Fibroblast of villous mesenchyme (primary cell): ENCODE results near the gene ALS2CL. TPM values are rescaled to one million over a fixed set of nuclear protein-coding genes. Genes with fewer than 3 reads are reported as not detected.

Experiments used
- DNase-seq: peaks from one replicate; pipeline ENCODE4 v3.0.0-alpha.2; 2010; ENCODE audit warnings: low read depth
- H3K4me3 ChIP-seq: 2 replicates; pipeline ENCODE4 v1.5.1; 2011; ENCODE audit warnings: low read depth, mild to moderate bottlenecking, low read length
- CTCF ChIP-seq: IDR thresholded peaks from 2 replicates; pipeline ENCODE4 v1.5.1; 2012; ENCODE audit warnings: low read depth, mild to moderate bottlenecking, low read length; ENCODE audit not compliant: insufficient read depth
- total RNA-seq: library from RNA; depleted of rRNA; stranded (reverse); fragments of >200 nt; gene quantifications from 2 replicates; pipeline ENCODE4 v1.2.3, GENCODE V29; 2012

The ALS2CL gene
- total RNA-seq, 1 donor = 6.0 TPM

GRCh38 chr3:46702246-46703012 lies 8.9 kb upstream of the ALS2CL start:
- no peak for DNase-seq
- no peak for TF ChIP-seq CTCF
- no peak overlapping the region for H3K4me3 ChIP-seq

DNA sequence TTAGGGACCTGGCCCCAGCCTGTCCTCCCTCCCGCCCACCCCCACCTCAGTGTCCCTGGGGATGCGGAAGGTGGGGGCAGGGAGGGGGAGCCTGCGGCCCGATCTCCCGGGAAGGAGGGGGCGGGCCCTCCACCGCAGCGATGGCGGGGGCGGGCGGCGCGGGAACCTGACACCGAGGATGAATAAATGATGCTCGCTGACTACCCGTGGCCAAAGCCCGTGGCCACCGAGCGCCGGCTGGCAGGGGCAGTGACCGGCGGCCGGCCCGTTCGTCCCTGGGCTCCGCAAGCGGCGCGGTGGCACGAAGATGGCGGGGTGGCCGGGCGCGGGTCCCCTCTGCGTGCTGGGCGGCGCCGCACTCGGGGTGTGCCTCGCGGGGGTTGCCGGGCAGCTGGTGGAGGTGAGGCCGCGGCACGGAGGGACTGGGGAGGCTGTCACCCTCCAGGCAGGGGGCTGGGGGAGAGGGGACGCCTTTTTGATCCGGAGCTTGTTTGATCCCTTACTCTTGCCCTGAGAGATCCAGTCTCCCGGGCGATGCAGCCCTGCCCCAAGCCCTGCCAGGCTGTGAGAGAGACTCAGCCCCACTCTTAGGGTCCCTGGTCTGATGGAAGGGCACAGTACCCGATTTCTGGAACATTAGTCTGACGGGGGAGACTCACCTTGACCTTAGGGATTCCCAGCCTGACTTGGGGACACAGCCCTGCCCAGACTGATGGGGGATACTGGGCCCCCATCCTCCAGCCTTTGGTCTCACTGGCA lies 7.9 kb upstream of the ALS2CL start, which contains the start of gene TMIE:
TSS of gene TMIE (plus strand) at position 212 of the 759 bp plus-strand sequence. CDS start at position 308, 96 bp downstream.
- no peak within 1 kb of the TSS for H3K4me3 ChIP-seq
- DNase-seq = no peak
- TF ChIP-seq CTCF = no peak

DNA sequence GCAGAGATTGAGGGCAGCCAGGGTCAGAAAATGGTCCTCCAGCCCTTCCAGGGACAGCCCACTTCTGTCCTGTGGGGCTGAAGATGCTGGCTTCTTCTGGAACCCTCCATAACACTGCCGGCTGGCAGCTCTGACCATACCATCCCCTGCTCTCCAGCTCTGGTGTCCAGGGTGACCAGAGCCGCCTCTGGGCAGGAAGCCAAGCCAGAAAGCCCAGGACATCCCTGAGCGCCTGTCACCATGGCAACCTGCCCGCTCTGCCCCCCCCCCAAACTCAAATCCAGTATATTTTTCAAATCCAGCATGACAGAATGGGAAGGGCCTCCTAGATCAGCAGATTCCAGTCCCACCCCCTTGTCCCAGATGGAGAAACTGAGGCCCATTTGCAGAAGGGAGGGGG lies 7.3 kb upstream of the ALS2CL start:
- H3K4me3 ChIP-seq = no peak overlapping the region
- no peak for TF ChIP-seq CTCF
- no peak for DNase-seq

GRCh38 chr3:46699676-46700523 lies 6.4 kb upstream of the ALS2CL start:
- TF ChIP-seq CTCF = no peak
- no peak overlapping the region for H3K4me3 ChIP-seq
- DNase-seq = no peak

GRCh38 chr3:46695962-46696894 lies 2.7 kb upstream of the ALS2CL start:
- no peak overlapping the region for H3K4me3 ChIP-seq
- no peak for DNase-seq
- TF ChIP-seq CTCF = no peak
